Activated CD8-positive, alpha-beta T cell treated with anti-CD3 and anti-CD28 coated beads, Interleukin-2, amount 10 ng/mL, durations not matched to agents 7 days and 5 days (primary cell): ENCODE results near the gene NEURL3. TPM values are rescaled to one million over a fixed set of nuclear protein-coding genes. Genes with fewer than 3 reads are reported as not detected.

ENCODE experiments used
- ATAC-seq: fragments of 150-1000 bp; cut with Tn5 transposase; one replicate; pipeline ENCODE4 v1.10.0; 2021; ENCODE audit warnings: moderate library complexity
- CTCF ChIA-PET: fragments of 350-600 bp; sonication (Branson Sonifier 250); formaldehyde crosslinking; loops from one replicate; lab custom pipeline; 2021; ENCODE audit warnings: antibody characterized with exemption; lab: Charles Lee
- POLR2A ChIA-PET: fragments of 350-600 bp; sonication (Branson Sonifier 250); formaldehyde crosslinking; loops from one replicate; lab custom pipeline; 2021; ENCODE audit warnings: antibody characterized with exemption; lab: Charles Lee
- DNase-seq: peaks from one replicate; pipeline ENCODE4 v3.0.0-alpha.2; 2020
- H3K27ac Mint-ChIP-seq: one replicate; pipeline ENCODE4 v1.8.0; 2021; ENCODE audit warnings: mild to moderate bottlenecking, mixed read lengths
- H3K27me3 Mint-ChIP-seq: one replicate; pipeline ENCODE4 v1.8.0; 2021; ENCODE audit warnings: low read depth, mixed read lengths
- H3K36me3 Mint-ChIP-seq: one replicate; pipeline ENCODE4 v1.8.0; 2021; ENCODE audit warnings: low read depth, mixed read lengths
- H3K4me1 Mint-ChIP-seq: one replicate; pipeline ENCODE4 v1.8.0; 2021; ENCODE audit warnings: low read depth, mixed read lengths
- H3K4me3 Mint-ChIP-seq: one replicate; pipeline ENCODE4 v1.8.0; 2021; ENCODE audit warnings: mild to moderate bottlenecking, mixed read lengths
- H3K9me3 Mint-ChIP-seq: one replicate; pipeline ENCODE4 v1.8.0; 2022; ENCODE audit warnings: mixed read lengths; ENCODE audit not compliant: insufficient read depth
- total RNA-seq, 2 experiments: library from RNA; stranded (reverse); gene quantifications; one replicate each; pipeline ENCODE4 v1.2.3, GENCODE V29; 2021

Gene NEURL3
- total RNA-seq, 2 experiments from 2014 or later: not detected

- CTCF ChIA-PET: interaction anchor here (1.3 to 5.5 kb wide), 5 partner anchors 11 to 28 kb away, joined by 4 to 56 read pairs (median 8); partner anchors contain the start of gene ARID5A
- H3K4me1 Mint-ChIP-seq: peaks cover 84% of the 10 kb centered on the region
- no peaks in the 10 kb centered on the region for H3K36me3 Mint-ChIP-seq
- H3K9me3 Mint-ChIP-seq: no peaks in the 10 kb centered on the region
- no peak overlapping the region for H3K27ac Mint-ChIP-seq
- POLR2A ChIA-PET: interaction anchor here (1.0 to 5.5 kb wide), 5 partner anchors 11 to 587 kb away, joined by 3 to 99 read pairs (median 5); partner anchors contain the start of genes ANKRD36 and ARID5A
- ATAC-seq: no peak
- H3K4me3 Mint-ChIP-seq: no peak overlapping the region
- DNase-seq: no peak
- no peaks in the 10 kb centered on the region for H3K27me3 Mint-ChIP-seq
Observed at GRCh38 chr2:96526101-96526591, 21.0 kb upstream of the NEURL3 start.

GRCh38 chr2:96525211-96525507 lies 20.0 kb upstream of the NEURL3 start:
- no peaks in the 10 kb centered on the region for H3K36me3 Mint-ChIP-seq
- DNase-seq (no peak), ATAC-seq (no peak)
- peaks cover 75% of the 10 kb centered on the region for H3K4me1 Mint-ChIP-seq
- H3K4me3 Mint-ChIP-seq: no peak overlapping the region
- ChIA-PET POLR2A (interaction anchor here (1.0 to 5.5 kb wide), 2 partner anchors 12 to 39 kb away, joined by 3 to 99 read pairs; partner anchors contain the start of gene ARID5A), CTCF (interaction anchor here (0.9 to 5.5 kb wide), 4 partner anchors 12 to 118 kb away, joined by 4 to 56 read pairs (median 6); partner anchors contain the start of gene ARID5A)
- no peaks in the 10 kb centered on the region for H3K9me3 Mint-ChIP-seq
- peak overlapping the region; percentile 52 for H3K27ac Mint-ChIP-seq
- H3K27me3 Mint-ChIP-seq: no peaks in the 10 kb centered on the region

- CTCF ChIA-PET: interaction anchor here (0.9 to 5.5 kb wide), 6 partner anchors 13 to 118 kb away, joined by 4 to 56 read pairs (median 5); partner anchors contain the start of gene ARID5A
- Mint-ChIP-seq H3K4me3 (peak overlapping the region; percentile 36), H3K27ac (peak overlapping the region; percentile 52), H3K36me3 (no peaks in the 10 kb centered on the region), H3K9me3 (no peaks in the 10 kb centered on the region), H3K4me1 (peaks cover 70% of the 10 kb centered on the region), H3K27me3 (no peaks in the 10 kb centered on the region)
- POLR2A ChIA-PET: interaction anchor here (1.0 to 5.5 kb wide), 2 partner anchors 13 to 38 kb away, joined by 3 to 99 read pairs; partner anchors contain the start of gene ARID5A
- DNase-seq (no peak), ATAC-seq (peak; percentile 28)
Observed at GRCh38 chr2:96524482-96525210, 19.5 kb upstream of the NEURL3 start.

GRCh38 chr2:96523659-96524481 lies 18.7 kb upstream of the NEURL3 start:
- DNase-seq (no peak), ATAC-seq (peak; percentile 42)
- peaks cover 1% of the 10 kb centered on the region for H3K27me3 Mint-ChIP-seq
- peak overlapping the region; percentile 27 for H3K27ac Mint-ChIP-seq
- POLR2A ChIA-PET: interaction anchor here (5.5 kb wide), 1 partner anchor 14 kb away, joined by 99 read pairs; the partner anchor contains the start of gene ARID5A
- no peaks in the 10 kb centered on the region for H3K36me3 Mint-ChIP-seq
- H3K4me3 Mint-ChIP-seq: peak overlapping the region; percentile 36
- CTCF ChIA-PET: interaction anchor here (1.0 to 3.9 kb wide), 3 partner anchors 14 to 30 kb away, joined by 4 to 20 read pairs (median 5); partner anchors contain the start of gene ARID5A
- no peaks in the 10 kb centered on the region for H3K9me3 Mint-ChIP-seq
- H3K4me1 Mint-ChIP-seq: peaks cover 65% of the 10 kb centered on the region

- no peak for ATAC-seq
- Mint-ChIP-seq H3K27me3 (peaks cover 1% of the 10 kb centered on the region), H3K4me3 (no peak overlapping the region), H3K27ac (no peak overlapping the region), H3K9me3 (peaks cover under 1% of the 10 kb centered on the region), H3K36me3 (peaks cover 2% of the 10 kb centered on the region), H3K4me1 (peaks cover 53% of the 10 kb centered on the region)
- no peak for DNase-seq
- ChIA-PET POLR2A (interaction anchor here (1.6 kb wide), 1 partner anchor 15 kb away, joined by 4 read pairs; no protein-coding TSS in a partner anchor), CTCF (interaction anchor here (1.0 to 3.9 kb wide), 3 partner anchors 9 to 15 kb away, joined by 3 to 20 read pairs (median 5); partner anchors contain the start of gene ARID5A)
Observed at GRCh38 chr2:96522304-96523203, 17.4 kb upstream of the NEURL3 start.

GRCh38 chr2:96521219-96521618 lies 16.1 kb upstream of the NEURL3 start:
- Mint-ChIP-seq H3K9me3 (peaks cover 8% of the 10 kb centered on the region), H3K36me3 (peaks cover 9% of the 10 kb centered on the region), H3K4me1 (peaks cover 43% of the 10 kb centered on the region), H3K27me3 (peaks cover 1% of the 10 kb centered on the region), H3K4me3 (no peak overlapping the region), H3K27ac (no peak overlapping the region)
- DNase-seq (no peak), ATAC-seq (no peak)
- ChIA-PET POLR2A (interaction anchor here (1.6 kb wide), 1 partner anchor 16 kb away, joined by 4 read pairs; no protein-coding TSS in a partner anchor), CTCF (interaction anchor here (0.8 to 3.9 kb wide), 4 partner anchors 8 to 33 kb away, joined by 3 to 20 read pairs (median 4); no protein-coding TSS in a partner anchor)

GRCh38 chr2:96520697-96521096 lies 15.5 kb upstream of the NEURL3 start:
- no peak for DNase-seq
- H3K9me3 Mint-ChIP-seq: peaks cover 8% of the 10 kb centered on the region
- peaks cover 13% of the 10 kb centered on the region for H3K36me3 Mint-ChIP-seq
- CTCF ChIA-PET: no interaction called here
- H3K27me3 Mint-ChIP-seq: peaks cover 1% of the 10 kb centered on the region
- POLR2A ChIA-PET: no interaction called here
- H3K27ac Mint-ChIP-seq: no peak overlapping the region
- ATAC-seq: no peak
- H3K4me3 Mint-ChIP-seq: no peak overlapping the region
- H3K4me1 Mint-ChIP-seq: peaks cover 38% of the 10 kb centered on the region

- peaks cover 2% of the 10 kb centered on the region for H3K27me3 Mint-ChIP-seq
- H3K36me3 Mint-ChIP-seq: peaks cover 13% of the 10 kb centered on the region
- POLR2A ChIA-PET: no interaction called here
- no peak overlapping the region for H3K27ac Mint-ChIP-seq
- no peak overlapping the region for H3K4me3 Mint-ChIP-seq
- DNase-seq (no peak), ATAC-seq (no peak)
- peaks cover 8% of the 10 kb centered on the region for H3K9me3 Mint-ChIP-seq
- peaks cover 33% of the 10 kb centered on the region for H3K4me1 Mint-ChIP-seq
- CTCF ChIA-PET: interaction anchor here (0.6 to 3.1 kb wide), 2 partner anchors 11 to 113 kb away, joined by 3 to 19 read pairs; no protein-coding TSS in a partner anchor
Observed at GRCh38 chr2:96520231-96520630, 15.1 kb upstream of the NEURL3 start.

GRCh38 chr2:96517079-96517478 lies 11.9 kb upstream of the NEURL3 start:
- CTCF ChIA-PET: interaction anchor here (2.1 to 3.1 kb wide), 3 partner anchors 7 to 109 kb away, joined by 7 to 19 read pairs (median 8); no protein-coding TSS in a partner anchor
- Mint-ChIP-seq H3K4me1 (peaks cover 4% of the 10 kb centered on the region), H3K4me3 (no peak overlapping the region), H3K36me3 (peaks cover 13% of the 10 kb centered on the region), H3K27me3 (peaks cover 11% of the 10 kb centered on the region), H3K27ac (no peak overlapping the region), H3K9me3 (peaks cover 8% of the 10 kb centered on the region)
- POLR2A ChIA-PET: no interaction called here
- ATAC-seq (no peak), DNase-seq (no peak)

- Mint-ChIP-seq H3K36me3 (peaks cover 13% of the 10 kb centered on the region), H3K27ac (no peak overlapping the region), H3K4me3 (no peak overlapping the region), H3K27me3 (peaks cover 26% of the 10 kb centered on the region), H3K4me1 (peaks cover 2% of the 10 kb centered on the region), H3K9me3 (peaks cover 8% of the 10 kb centered on the region)
- DNase-seq (no peak), ATAC-seq (no peak)
- ChIA-PET CTCF (interaction anchor here (1.5 kb wide), 1 partner anchor 107 kb away, joined by 6 read pairs; no protein-coding TSS in a partner anchor), POLR2A (interaction anchor here (1.4 kb wide), 1 partner anchor 23 kb away, joined by 3 read pairs; no protein-coding TSS in a partner anchor)
Observed at GRCh38 chr2:96514521-96514920, 9.4 kb upstream of the NEURL3 start.
